Fibroblast of villous mesenchyme (primary cell): ENCODE results near the gene SLCO4C1. TPM values are rescaled to one million over a fixed set of nuclear protein-coding genes. Genes with fewer than 3 reads are reported as not detected.
"Not testable (repeated sequence)": the region's sequence is repeated elsewhere in the genome, so short reads cannot be mapped to it uniquely, and the experiment has no call there.

ENCODE experiments used
- DNase-seq: peaks from one replicate; pipeline ENCODE4 v3.0.0-alpha.2; 2010; ENCODE audit warnings: low read depth
- H3K4me3 ChIP-seq: 2 replicates; pipeline ENCODE4 v1.5.1; 2011; ENCODE audit warnings: low read depth, mild to moderate bottlenecking, low read length
- total RNA-seq: library from RNA; depleted of rRNA; stranded (reverse); fragments of >200 nt; gene quantifications from 2 replicates; pipeline ENCODE4 v1.2.3, GENCODE V29; 2012
- TF ChIP-seq, protein P1 (sequence below): IDR thresholded peaks from 2 replicates; pipeline ENCODE4 v1.5.1; 2012; ENCODE audit warnings: low read depth, mild to moderate bottlenecking, low read length; ENCODE audit not compliant: insufficient read depth

The SLCO4C1 gene, protein sequence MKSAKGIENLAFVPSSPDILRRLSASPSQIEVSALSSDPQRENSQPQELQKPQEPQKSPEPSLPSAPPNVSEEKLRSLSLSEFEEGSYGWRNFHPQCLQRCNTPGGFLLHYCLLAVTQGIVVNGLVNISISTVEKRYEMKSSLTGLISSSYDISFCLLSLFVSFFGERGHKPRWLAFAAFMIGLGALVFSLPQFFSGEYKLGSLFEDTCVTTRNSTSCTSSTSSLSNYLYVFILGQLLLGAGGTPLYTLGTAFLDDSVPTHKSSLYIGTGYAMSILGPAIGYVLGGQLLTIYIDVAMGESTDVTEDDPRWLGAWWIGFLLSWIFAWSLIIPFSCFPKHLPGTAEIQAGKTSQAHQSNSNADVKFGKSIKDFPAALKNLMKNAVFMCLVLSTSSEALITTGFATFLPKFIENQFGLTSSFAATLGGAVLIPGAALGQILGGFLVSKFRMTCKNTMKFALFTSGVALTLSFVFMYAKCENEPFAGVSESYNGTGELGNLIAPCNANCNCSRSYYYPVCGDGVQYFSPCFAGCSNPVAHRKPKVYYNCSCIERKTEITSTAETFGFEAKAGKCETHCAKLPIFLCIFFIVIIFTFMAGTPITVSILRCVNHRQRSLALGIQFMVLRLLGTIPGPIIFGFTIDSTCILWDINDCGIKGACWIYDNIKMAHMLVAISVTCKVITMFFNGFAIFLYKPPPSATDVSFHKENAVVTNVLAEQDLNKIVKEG
- under 0.01 TPM in 2 replicates for total RNA-seq

DNA sequence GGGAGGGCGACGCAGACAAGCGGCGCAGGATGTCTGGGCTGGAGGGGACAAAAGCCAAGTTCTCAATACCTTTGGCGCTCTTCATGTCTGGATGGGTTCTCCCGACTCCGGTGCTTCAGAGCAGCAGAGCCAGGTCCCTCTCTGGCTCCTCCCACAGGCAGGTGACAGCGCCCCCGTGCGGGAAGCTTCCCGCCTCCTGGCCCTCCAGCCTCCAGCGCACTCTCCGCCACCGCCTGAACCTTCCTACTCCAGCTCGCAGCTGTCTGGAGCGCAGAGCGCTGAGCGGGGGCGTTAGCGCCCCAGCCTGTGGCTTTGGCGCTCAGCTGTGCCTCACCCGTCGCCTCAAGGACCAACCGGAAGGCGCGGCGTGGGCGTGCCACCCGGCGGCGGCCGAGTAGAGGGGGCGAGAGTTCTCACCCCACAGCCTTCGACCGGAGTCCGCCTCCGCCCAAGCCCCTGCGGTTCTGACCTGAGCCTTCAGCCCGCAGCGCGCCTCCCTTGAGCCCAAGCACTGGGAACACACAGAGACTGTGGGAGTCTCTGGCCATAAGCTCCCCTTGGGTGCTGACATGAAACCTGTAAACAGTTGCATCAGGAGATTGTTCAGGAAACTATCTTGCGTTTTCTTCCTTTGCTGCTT is at the start of gene SLCO4C1:
Gene SLCO4C1 (minus strand): TSS at position 107 of the 640 bp plus-strand sequence. CDS start 22 bp downstream, at position 85.
- H3K4me3 ChIP-seq, result peak within 1 kb of the TSS; percentile 11
- peak; percentile 0 for DNase-seq
- TF ChIP-seq, protein P1, sequence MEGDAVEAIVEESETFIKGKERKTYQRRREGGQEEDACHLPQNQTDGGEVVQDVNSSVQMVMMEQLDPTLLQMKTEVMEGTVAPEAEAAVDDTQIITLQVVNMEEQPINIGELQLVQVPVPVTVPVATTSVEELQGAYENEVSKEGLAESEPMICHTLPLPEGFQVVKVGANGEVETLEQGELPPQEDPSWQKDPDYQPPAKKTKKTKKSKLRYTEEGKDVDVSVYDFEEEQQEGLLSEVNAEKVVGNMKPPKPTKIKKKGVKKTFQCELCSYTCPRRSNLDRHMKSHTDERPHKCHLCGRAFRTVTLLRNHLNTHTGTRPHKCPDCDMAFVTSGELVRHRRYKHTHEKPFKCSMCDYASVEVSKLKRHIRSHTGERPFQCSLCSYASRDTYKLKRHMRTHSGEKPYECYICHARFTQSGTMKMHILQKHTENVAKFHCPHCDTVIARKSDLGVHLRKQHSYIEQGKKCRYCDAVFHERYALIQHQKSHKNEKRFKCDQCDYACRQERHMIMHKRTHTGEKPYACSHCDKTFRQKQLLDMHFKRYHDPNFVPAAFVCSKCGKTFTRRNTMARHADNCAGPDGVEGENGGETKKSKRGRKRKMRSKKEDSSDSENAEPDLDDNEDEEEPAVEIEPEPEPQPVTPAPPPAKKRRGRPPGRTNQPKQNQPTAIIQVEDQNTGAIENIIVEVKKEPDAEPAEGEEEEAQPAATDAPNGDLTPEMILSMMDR, result no peak

DNA sequence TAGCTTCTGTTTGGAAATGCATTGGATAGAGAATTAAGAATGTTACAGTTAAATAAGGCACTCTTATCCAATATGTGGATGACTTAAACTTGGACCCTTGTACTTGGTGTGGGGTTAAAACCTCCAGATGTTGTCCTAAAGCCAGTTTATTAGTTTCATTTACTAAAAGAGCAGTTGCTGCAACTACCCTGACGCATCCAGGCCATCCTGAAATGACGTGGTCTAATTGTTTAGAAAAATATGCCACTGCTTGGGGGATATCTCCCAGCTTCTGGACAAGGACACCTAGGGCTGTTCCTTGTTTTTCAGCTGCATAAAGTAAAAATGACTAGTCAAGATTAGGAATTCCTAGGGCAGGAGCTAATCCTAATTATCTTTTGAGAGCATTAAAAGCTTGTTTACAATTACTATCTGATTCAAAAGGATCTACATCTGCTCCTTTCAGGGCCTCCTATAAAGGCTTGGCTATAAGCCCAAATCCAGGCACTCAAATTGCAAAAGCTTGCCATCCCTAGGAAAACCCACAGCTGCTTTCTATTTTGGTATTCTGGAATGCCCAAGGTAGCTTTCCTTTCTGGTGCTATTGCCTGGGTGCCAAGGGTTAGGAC is 45.7 kb upstream of the SLCO4C1 start:
- TF ChIP-seq, protein P1, result no peak
- H3K4me3 ChIP-seq, result no peak overlapping the region
- DNase-seq, result no peak

DNA sequence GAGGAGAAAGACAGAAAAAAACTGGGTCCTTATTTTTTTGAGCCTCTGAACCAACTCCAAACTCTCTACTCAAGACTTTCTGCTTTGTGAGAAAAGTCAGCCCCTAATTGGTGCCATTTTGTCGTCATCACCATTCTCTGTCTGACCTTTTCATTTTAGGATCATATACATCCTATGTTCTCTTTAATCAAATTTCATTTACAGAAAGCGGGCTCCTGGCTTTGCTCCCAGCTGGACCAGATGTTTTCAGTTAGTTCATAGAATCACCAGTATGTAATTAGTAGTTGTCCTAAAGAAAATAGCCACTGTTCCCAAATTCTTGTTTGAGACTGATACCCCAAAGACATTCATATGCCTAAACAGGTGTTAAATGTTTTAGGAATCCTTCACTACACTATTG is 28.6 kb upstream of the SLCO4C1 start:
- TF ChIP-seq, protein P1, result no peak
- no peak for DNase-seq
- H3K4me3 ChIP-seq, result no peak overlapping the region

GRCh38 chr5:102318801-102319200 is 22.7 kb upstream of the SLCO4C1 start:
- not testable (repeated sequence) for H3K4me3 ChIP-seq, DNase-seq

DNA sequence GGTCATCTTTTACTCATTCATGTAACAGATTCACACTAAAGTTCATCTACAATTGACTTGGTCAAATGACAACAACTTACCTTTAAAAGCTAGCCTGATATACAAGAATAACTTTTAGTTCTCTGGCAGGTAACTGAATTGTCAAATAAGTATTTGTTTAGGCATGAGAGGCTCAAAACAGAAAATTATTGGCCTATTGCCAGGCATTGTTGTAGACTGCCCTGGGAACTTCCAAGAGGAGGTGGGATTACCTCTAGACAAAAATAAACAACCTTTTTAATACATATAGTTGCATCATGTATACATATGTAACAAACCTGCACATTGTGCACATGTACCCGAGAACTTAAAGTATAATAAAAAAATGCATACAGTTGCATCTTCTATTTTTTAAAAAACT is 18.2 kb upstream of the SLCO4C1 start:
- TF ChIP-seq, protein P1, result no peak
- DNase-seq, result no peak
- no peak overlapping the region for H3K4me3 ChIP-seq

DNA sequence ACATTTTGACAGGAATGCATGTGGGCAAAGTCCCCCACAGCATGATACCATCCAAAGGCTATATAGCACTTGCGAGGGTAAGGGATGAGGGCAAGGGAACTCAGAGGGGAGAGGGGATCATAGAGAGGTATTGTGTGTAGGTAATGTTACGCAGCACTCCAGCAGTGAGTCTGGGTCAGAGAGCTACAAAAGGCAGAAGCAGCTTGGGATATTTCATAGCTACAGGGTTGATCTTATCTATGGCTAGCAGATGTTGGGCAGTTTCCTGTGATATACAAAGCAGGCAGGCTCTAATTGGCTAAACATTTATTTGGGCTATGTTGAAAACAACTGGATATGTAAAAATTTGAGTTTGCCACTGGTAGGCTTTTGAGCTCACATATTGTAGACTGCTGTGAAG is 17.8 kb upstream of the SLCO4C1 start:
- DNase-seq, result no peak
- TF ChIP-seq, protein P1, result no peak
- no peak overlapping the region for H3K4me3 ChIP-seq
